ENCODE results near the gene KY.

- TF ChIP-seq CTCF (IDR thresholded peaks at IDR 0.05) = no peak
- TF ChIP-seq POLR2A (IDR thresholded peaks at IDR 0.05) = no peak
- no peak for TF ChIP-seq POLR2AphosphoS5 (IDR thresholded peaks at IDR 0.05)
These were observed 48.4 kb upstream of the KY start for GRCh38 chr3:134699141-134699711.
